Measurements from ENCODE around the gene DGKI. TPM values are rescaled to one million over a fixed set of nuclear protein-coding genes. Genes with fewer than 3 reads are reported as not detected.
A peak's percentile ranks its signal among the peaks of the same experiment; 100 is the strongest.

DGKI gene
- total and polyA plus RNA-seq, 2 donors = 1.8 to 13.3 TPM

DNA sequence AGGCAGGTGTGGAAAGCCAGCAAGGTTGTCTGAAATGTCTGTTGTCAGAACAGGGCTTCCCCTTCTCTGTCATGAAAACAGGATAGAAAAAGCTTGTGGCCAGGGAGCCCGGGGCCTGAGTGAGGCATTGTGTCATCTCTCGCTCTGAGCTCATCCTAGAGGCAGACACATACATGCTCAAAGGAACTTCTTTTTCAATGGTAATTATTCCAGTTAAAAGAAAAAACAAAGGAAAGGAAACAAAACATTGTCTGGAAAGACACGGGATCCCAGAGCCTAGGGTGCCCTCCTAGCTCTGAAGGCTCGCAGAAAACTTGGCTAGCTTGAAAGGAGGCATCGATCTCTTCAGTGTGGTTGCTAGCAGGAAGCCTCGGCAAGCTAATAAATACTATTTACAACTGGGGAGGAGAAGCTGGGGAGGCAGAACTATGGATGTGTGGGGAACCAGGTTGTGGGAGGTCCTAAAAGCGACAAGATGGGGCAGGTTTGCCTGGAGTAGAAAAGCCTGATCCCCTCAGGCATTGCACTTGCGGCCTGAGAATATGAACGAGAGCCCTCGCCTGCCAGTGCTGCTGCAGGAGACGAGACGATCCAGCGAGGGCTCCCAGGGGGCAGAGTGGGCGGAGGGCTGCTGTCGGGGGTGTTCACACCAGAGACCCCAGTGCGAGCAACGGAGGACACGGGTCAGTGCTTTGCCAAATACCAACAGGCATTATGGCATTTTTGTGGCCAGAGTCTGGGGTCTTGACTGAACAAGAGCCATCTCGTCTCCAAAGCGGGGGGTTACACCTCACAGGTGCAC, 32.8 kb upstream of the DGKI start:
- WGBS = 63% methylated on average over 20 of the region's 20 CpGs
- no peak for DNase-seq (ENCODE audit: extremely low spot score)
- peaks cover 2% of the 10 kb centered on the region for H3K36me3 ChIP-seq (ENCODE audit: insufficient read depth)

GRCh38 chr7:137878333-137878961, 31.7 kb upstream of the DGKI start:
- Histone ChIP-seq H3K4me3 (ENCODE audit: low read depth, low read length) (no peak overlapping the region), H3K36me3 (ENCODE audit: insufficient read depth) (peaks cover 2% of the 10 kb centered on the region), H3K27ac (ENCODE audit: low read depth) (no peak overlapping the region), H3K4me1 (ENCODE audit: insufficient read depth) (no peaks in the 10 kb centered on the region)
- WGBS = 25% methylated on average over 8 of the region's 8 CpGs
- DNase-seq (ENCODE audit: extremely low spot score) = no peak

More for the DNA sequence above, 32.8 kb upstream of the DGKI start:
- H3K4me3 ChIP-seq (ENCODE audit: low read depth, low read length) = no peak overlapping the region
- H3K4me1 ChIP-seq (ENCODE audit: insufficient read depth) = no peaks in the 10 kb centered on the region
- H3K27ac ChIP-seq (ENCODE audit: low read depth) = peak overlapping the region; percentile 57

DNA sequence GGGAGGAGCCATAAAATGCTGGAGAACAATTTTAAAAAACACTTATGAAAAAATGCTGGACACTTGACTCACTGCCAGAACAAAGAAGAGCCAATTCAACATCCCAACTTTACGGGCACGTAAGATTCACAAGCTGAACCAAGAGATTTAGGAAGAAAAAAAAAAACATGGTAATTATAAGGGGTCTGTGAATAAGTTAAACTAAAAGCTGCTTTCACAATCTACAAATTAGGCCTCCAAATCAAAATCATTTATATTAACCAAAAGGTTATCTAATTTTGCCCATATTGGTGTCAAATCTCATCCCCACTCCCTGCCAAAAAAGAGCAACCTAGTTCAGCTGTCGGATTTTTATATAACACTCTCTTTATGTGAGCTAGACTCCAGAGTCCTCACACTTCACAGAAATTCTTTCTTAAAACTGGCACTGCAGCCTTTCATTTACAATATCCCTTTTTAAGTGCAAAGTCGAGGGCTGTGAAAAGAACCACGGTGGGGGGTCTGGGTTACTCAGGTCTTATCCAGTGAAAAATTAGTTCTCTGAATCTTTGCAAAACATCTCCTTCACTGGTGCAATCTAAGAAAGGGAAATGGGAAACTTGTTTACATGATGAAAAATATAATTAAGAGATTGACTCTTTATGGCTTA, 30.4 kb upstream of the DGKI start:
- Histone ChIP-seq H3K4me3 (ENCODE audit: low read depth, low read length) (no peak overlapping the region), H3K36me3 (ENCODE audit: insufficient read depth) (no peaks in the 10 kb centered on the region), H3K4me1 (ENCODE audit: insufficient read depth) (no peaks in the 10 kb centered on the region), H3K27ac (ENCODE audit: low read depth) (no peak overlapping the region)
- 48% methylated on average over 5 of the region's 5 CpGs for WGBS
- no peak for DNase-seq (ENCODE audit: extremely low spot score)

DNA sequence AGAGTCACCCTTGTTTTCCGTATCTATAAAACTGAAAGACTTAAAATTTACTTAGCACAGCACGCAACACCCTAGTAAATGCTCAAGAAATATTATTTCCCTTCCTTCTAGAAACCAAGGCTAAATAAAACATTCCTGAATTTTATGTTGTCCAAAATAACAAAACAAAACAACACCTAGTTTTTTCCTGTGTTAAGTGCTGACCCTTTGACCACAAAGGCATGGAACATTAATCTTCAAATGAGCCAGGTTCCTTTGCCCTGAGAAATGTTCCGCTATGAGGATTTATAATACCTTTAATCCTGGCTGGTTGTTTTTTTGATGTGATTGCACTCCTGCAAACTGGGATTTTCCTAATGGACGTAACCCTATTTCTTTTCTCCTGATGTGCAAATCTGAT, 29.0 kb upstream of the DGKI start:
- 87% methylated on average over 4 of the region's 4 CpGs for WGBS
- H3K4me1 ChIP-seq (ENCODE audit: insufficient read depth) = no peaks in the 10 kb centered on the region
- no peak overlapping the region for H3K27ac ChIP-seq (ENCODE audit: low read depth)
- DNase-seq (ENCODE audit: extremely low spot score) = no peak
- no peak overlapping the region for H3K4me3 ChIP-seq (ENCODE audit: low read depth, low read length)
- H3K36me3 ChIP-seq (ENCODE audit: insufficient read depth) = no peaks in the 10 kb centered on the region

GRCh38 chr7:137873979-137874777, 27.4 kb upstream of the DGKI start:
- Histone ChIP-seq H3K4me3 (ENCODE audit: low read depth, low read length) (no peak overlapping the region), H3K27ac (ENCODE audit: low read depth) (no peak overlapping the region), H3K36me3 (ENCODE audit: insufficient read depth) (peaks cover 2% of the 10 kb centered on the region), H3K4me1 (ENCODE audit: insufficient read depth) (no peaks in the 10 kb centered on the region)
- no peak for DNase-seq (ENCODE audit: extremely low spot score)
- 52% methylated on average over 7 of the region's 7 CpGs for WGBS

GRCh38 chr7:137873524-137873923, 26.8 kb upstream of the DGKI start:
- 84% methylated on average over 3 of the region's 3 CpGs for WGBS
- Histone ChIP-seq H3K36me3 (ENCODE audit: insufficient read depth) (peaks cover 2% of the 10 kb centered on the region), H3K4me3 (ENCODE audit: low read depth, low read length) (no peak overlapping the region), H3K27ac (ENCODE audit: low read depth) (no peak overlapping the region), H3K4me1 (ENCODE audit: insufficient read depth) (no peaks in the 10 kb centered on the region)
- DNase-seq (ENCODE audit: extremely low spot score) = no peak

DNA sequence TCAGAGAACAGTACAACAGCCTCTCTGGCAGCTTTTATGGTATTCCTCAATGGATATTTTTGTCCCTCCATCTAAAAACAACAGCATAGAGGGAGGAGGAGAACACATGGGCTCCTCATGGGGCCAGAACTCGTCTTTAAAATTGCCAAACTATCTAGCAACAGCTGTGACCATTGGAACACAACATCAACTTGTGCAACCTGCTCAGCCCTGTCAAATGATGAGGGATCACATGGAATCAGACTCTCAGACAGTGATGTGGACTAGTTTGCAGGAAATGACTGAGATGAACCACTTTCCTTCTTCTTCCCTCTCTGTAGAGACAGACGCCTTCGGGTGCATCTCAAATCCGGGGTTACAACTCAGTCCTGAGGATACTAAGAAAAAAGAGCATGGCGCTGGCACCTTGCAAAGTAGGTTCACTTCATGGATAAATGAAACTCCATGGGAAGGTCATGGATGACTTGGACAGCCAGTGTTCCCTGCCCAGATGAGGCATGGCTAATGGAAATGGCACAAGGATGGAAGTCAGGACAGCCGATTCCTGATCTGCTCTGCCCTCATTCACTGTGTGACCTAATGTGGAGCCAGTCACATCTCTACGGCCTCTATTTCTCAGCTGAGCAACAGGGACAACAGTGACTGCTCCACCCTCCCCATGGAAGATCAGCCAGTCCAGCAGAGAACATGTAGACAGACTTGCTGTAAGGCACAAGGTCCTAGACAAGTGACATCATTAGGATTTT, 24.6 kb upstream of the DGKI start:
- peaks cover 2% of the 10 kb centered on the region for H3K36me3 ChIP-seq (ENCODE audit: insufficient read depth)
- H3K4me3 ChIP-seq (ENCODE audit: low read depth, low read length) = no peak overlapping the region
- whole genome bisulfite sequencing = 86% methylated on average over 7 of the region's 7 CpGs
- H3K27ac ChIP-seq (ENCODE audit: low read depth) = no peak overlapping the region
- no peaks in the 10 kb centered on the region for H3K4me1 ChIP-seq (ENCODE audit: insufficient read depth)
- no peak for DNase-seq (ENCODE audit: extremely low spot score)

- Histone ChIP-seq H3K27ac (ENCODE audit: low read depth) (no peak overlapping the region), H3K36me3 (ENCODE audit: insufficient read depth) (peaks cover 2% of the 10 kb centered on the region), H3K4me1 (ENCODE audit: insufficient read depth) (no peaks in the 10 kb centered on the region), H3K4me3 (ENCODE audit: low read depth, low read length) (no peak overlapping the region)
- no peak for DNase-seq (ENCODE audit: extremely low spot score)
Observed at GRCh38 chr7:137870684-137871083, 23.9 kb upstream of the DGKI start.

DNA sequence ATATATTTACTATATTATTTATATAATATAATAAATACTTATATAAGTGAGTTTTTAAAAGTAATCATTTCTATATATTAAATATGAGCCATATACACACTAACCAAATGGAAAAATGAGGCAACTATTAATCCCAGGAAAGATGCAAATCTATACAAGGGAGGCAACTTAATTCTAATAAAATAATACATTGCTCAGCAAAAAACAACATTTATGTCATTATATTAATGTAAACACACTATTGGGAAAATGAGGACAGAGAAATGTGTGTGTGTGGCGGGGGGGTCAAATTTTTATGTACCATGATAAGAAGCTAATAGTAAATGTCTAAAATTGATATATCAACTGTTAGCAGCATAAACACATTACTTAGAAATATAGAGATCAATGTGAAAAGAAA, 23.3 kb upstream of the DGKI start:
- Histone ChIP-seq H3K27ac (ENCODE audit: low read depth) (no peak overlapping the region), H3K36me3 (ENCODE audit: insufficient read depth) (peaks cover 2% of the 10 kb centered on the region), H3K4me1 (ENCODE audit: insufficient read depth) (no peaks in the 10 kb centered on the region), H3K4me3 (ENCODE audit: low read depth, low read length) (no peak overlapping the region)
- WGBS = 99% methylated on average over 1 of the region's 1 CpG
- DNase-seq (ENCODE audit: extremely low spot score) = no peak

GRCh38 chr7:137869260-137869659, 22.5 kb upstream of the DGKI start:
- no peak overlapping the region for H3K4me3 ChIP-seq (ENCODE audit: low read depth, low read length)
- H3K4me1 ChIP-seq (ENCODE audit: insufficient read depth) = no peaks in the 10 kb centered on the region
- DNase-seq (ENCODE audit: extremely low spot score) = no peak
- WGBS = 92% methylated on average over 3 of the region's 3 CpGs
- H3K27ac ChIP-seq (ENCODE audit: low read depth) = no peak overlapping the region
- peaks cover 2% of the 10 kb centered on the region for H3K36me3 ChIP-seq (ENCODE audit: insufficient read depth)

DNA sequence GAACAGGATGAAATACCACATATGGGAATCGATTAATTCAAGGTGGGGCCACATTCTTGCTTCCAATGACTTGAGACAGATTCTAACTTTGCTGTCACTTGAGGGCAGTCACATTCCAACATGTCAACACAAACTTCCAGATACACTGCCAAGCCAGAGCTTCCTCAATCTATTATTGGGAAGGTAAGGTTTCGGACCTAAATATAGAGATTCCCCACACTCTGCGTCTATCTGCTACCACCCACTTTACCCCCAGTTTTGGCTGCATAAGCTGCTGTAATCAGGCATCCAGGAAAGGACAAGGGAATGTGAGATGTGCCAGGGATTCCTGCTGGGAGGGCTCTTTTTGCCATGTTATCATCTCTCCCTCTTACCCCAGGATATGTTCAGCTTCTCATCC, 20.5 kb upstream of the DGKI start:
- WGBS = 87% methylated on average over 3 of the region's 3 CpGs

DNA sequence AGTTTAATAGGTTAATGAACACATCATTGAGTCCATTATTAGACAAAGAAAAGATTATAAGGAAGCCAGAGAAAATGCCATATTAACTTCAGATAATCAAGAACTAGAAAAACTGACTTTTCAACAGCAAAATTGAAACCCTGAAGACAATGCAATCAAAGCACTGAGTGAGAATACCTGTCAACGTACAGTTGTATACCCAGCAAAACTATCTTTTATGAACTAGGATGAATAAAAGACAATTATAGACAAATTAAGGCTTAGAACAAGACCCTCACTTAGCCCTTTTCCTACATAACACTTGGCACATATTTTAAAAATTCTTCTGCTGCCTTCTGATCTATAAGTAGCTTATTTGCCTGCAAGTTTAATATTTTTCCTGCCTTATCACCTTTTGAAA, 19.0 kb upstream of the DGKI start:
- Histone ChIP-seq H3K4me1 (ENCODE audit: insufficient read depth) (no peaks in the 10 kb centered on the region), H3K27ac (ENCODE audit: low read depth) (peak overlapping the region; percentile 10), H3K36me3 (ENCODE audit: insufficient read depth) (peaks cover 2% of the 10 kb centered on the region), H3K4me3 (ENCODE audit: low read depth, low read length) (no peak overlapping the region)
- 97% methylated on average over 1 of the region's 1 CpG for WGBS
- no peak for DNase-seq (ENCODE audit: extremely low spot score)

More for the DNA sequence above, 20.5 kb upstream of the DGKI start:
- Histone ChIP-seq H3K27ac (ENCODE audit: low read depth) (no peak overlapping the region), H3K36me3 (ENCODE audit: insufficient read depth) (peaks cover 2% of the 10 kb centered on the region), H3K4me3 (ENCODE audit: low read depth, low read length) (no peak overlapping the region), H3K4me1 (ENCODE audit: insufficient read depth) (no peaks in the 10 kb centered on the region)
- no peak for DNase-seq (ENCODE audit: extremely low spot score)

- no peak overlapping the region for H3K4me3 ChIP-seq (ENCODE audit: low read depth, low read length)
- no peak overlapping the region for H3K27ac ChIP-seq (ENCODE audit: low read depth)
- no peaks in the 10 kb centered on the region for H3K4me1 ChIP-seq (ENCODE audit: insufficient read depth)
- no peak for DNase-seq (ENCODE audit: extremely low spot score)
- WGBS = 87% methylated on average over 2 of the region's 2 CpGs
- H3K36me3 ChIP-seq (ENCODE audit: insufficient read depth) = no peaks in the 10 kb centered on the region
Observed at GRCh38 chr7:137862964-137863363, 16.2 kb upstream of the DGKI start.

Data from urinary bladder (tissue), 4 donors.